Naive thymus-derived CD4-positive, alpha-beta T cell (primary cell): ENCODE data around the gene EGFR. TPM values are rescaled to one million over a fixed set of nuclear protein-coding genes. Genes with fewer than 3 reads are reported as not detected.

Experiments used
- ATAC-seq: fragments of 150-1000 bp; cut with Tn5 transposase; 2 replicates; pipeline ENCODE4 v1.10.0; 2021; ENCODE audit warnings: mild to moderate bottlenecking, moderate library complexity
- CTCF ChIA-PET: fragments of 350-600 bp; sonication (Branson Sonifier 250); formaldehyde crosslinking; loops from one replicate; lab custom pipeline; 2021; ENCODE audit warnings: antibody characterized with exemption; lab: Charles Lee
- POLR2A ChIA-PET: fragments of 350-600 bp; sonication (Branson Sonifier 250); formaldehyde crosslinking; loops from one replicate; lab custom pipeline; 2021; ENCODE audit warnings: antibody characterized with exemption, inconsistent platforms; lab: Charles Lee
- DNase-seq, 9 donors: peaks; one replicate each; pipeline versions ENCODE4 v3.0.0 to v3.0.0-alpha.2; 2020 to 2022; ENCODE audit warnings: mixed read lengths in 1 of 9
- H3K27ac ChIP-seq: one replicate; pipeline ENCODE4 v1.7.0; 2013; ENCODE audit warnings: mild to moderate bottlenecking, low read depth, low read length, moderate library complexity
- H3K27me3 ChIP-seq, 2 donors: one replicate each; pipeline ENCODE4 v1.7.0; 2013; ENCODE audit warnings: low read length in 2 of 2, mild to moderate bottlenecking in 2 of 2, moderate library complexity in 2 of 2; ENCODE audit not compliant: control insufficient read depth in 2 of 2, insufficient read depth in 2 of 2
- H3K36me3 ChIP-seq, 3 experiments: 1 replicate in 2 of 3; 2 replicates in 1 of 3; pipeline ENCODE4 v1.7.0; 2013; ENCODE audit warnings: low read length in 3 of 3, mild to moderate bottlenecking in 3 of 3, moderate library complexity in 1 of 3; ENCODE audit not compliant: insufficient read depth in 3 of 3, control insufficient read depth in 2 of 3
- H3K4me1 ChIP-seq, 2 donors: one replicate each; pipeline ENCODE4 v1.7.0; 2013; ENCODE audit warnings: low read length in 2 of 2, mild to moderate bottlenecking in 2 of 2, moderate library complexity in 1 of 2; ENCODE audit not compliant: control insufficient read depth in 2 of 2, insufficient read depth in 2 of 2
- H3K4me3 ChIP-seq: 2 replicates; pipeline ENCODE4 v1.7.0; 2013; ENCODE audit warnings: mild to moderate bottlenecking, low read length
- H3K9me3 ChIP-seq, 3 experiments: 1 replicate in 2 of 3; 2 replicates in 1 of 3; pipeline ENCODE4 v1.7.0; 2013; ENCODE audit warnings: low read length in 3 of 3; ENCODE audit not compliant: control insufficient read depth in 2 of 3
- H3K27ac Mint-ChIP-seq, 9 donors: one replicate each; pipeline ENCODE4 v1.8.0; 2020 to 2022; ENCODE audit warnings: mixed read lengths in 9 of 9, mild to moderate bottlenecking in 8 of 9, moderate library complexity in 5 of 9, inconsistent platforms in 2 of 9
- H3K27me3 Mint-ChIP-seq, 5 donors: one replicate each; pipeline ENCODE4 v1.8.0; 2021 to 2022; ENCODE audit warnings: mixed read lengths in 5 of 5, mild to moderate bottlenecking in 1 of 5
- H3K36me3 Mint-ChIP-seq, 5 donors: one replicate each; pipeline ENCODE4 v1.8.0; 2020 to 2022; ENCODE audit warnings: mixed read lengths in 5 of 5, mild to moderate bottlenecking in 3 of 5, inconsistent platforms in 1 of 5
- H3K4me1 Mint-ChIP-seq, 7 donors: one replicate each; pipeline ENCODE4 v1.8.0; 2020 to 2022; ENCODE audit warnings: mixed read lengths in 7 of 7, mild to moderate bottlenecking in 3 of 7, inconsistent platforms in 1 of 7
- H3K4me3 Mint-ChIP-seq, 10 donors: one replicate each; pipeline ENCODE4 v1.8.0; 2020 to 2022; ENCODE audit warnings: mild to moderate bottlenecking in 10 of 10, mixed read lengths in 10 of 10, moderate library complexity in 6 of 10, inconsistent platforms in 2 of 10
- H3K9me3 Mint-ChIP-seq, 11 donors: one replicate each; pipeline ENCODE4 v1.8.0; 2020 to 2022; ENCODE audit warnings: mixed read lengths in 11 of 11, mild to moderate bottlenecking in 4 of 11, inconsistent platforms in 1 of 11, moderate library complexity in 1 of 11
- intact Hi-C, 2 donors: fragments of 100-400 bp; cut with micrococcal nuclease; formaldehyde crosslinking; loops; one replicate each; pipeline ENCODE4 v1.15.1; 2023
- polyA plus RNA-seq, 2 donors: library from polyadenylated mRNA; unstranded; fragments of 300-500 nt; fragmentation: Illumina TruSeq; gene quantifications; one replicate each; pipeline ENCODE4 v1.2.3, GENCODE V29; 2021
- total RNA-seq, 6 experiments: library from RNA in 5 of 6; stranded (reverse) in 5 of 6; gene quantifications; 1 replicate in 5 of 6; 2 replicates in 1 of 6; pipeline ENCODE4 v1.2.3 and lab custom pipeline; 2021 to 2026

The EGFR gene
- total and polyA plus RNA-seq, 7 experiments from 2014 or later, result 0.16 TPM; not detected in 6

- no peaks in the 10 kb centered on the region for H3K27me3 ChIP-seq
- no peaks in the 10 kb centered on the region for H3K36me3 ChIP-seq
- no peaks in the 10 kb centered on the region for H3K4me1 ChIP-seq
- Mint-ChIP-seq H3K27ac (no peak overlapping the region), H3K27me3 (peaks cover 0 to 11% (median 0%) of the 10 kb centered on the region in 5 donors), H3K9me3 (peaks cover 0 to 6% (median 2%) of the 10 kb centered on the region in 11 donors), H3K36me3 (peaks cover 0 to 3% (median 0%) of the 10 kb centered on the region in 5 donors), H3K4me3 (no peak overlapping the region), H3K4me1 (peaks cover 10 to 20% (median 17%) of the 10 kb centered on the region in 7 donors)
- H3K9me3 ChIP-seq, result no peaks in the 10 kb centered on the region
- ChIA-PET POLR2A (no interaction called here), CTCF (no interaction called here)
- no peak for DNase-seq
- intact Hi-C loops, result no loop called here
- H3K4me3 ChIP-seq, result no peak overlapping the region
- no peak for ATAC-seq
- H3K27ac ChIP-seq, result no peak overlapping the region
These were observed 25.8 kb upstream of the EGFR start for GRCh38 chr7:54992871-54993475.

- H3K27ac ChIP-seq, result no peak overlapping the region
- no peaks in the 10 kb centered on the region for H3K9me3 ChIP-seq
- CTCF ChIA-PET, result no interaction called here
- no peaks in the 10 kb centered on the region for H3K27me3 ChIP-seq
- Mint-ChIP-seq H3K36me3 (peaks cover 0 to 3% (median 0%) of the 10 kb centered on the region in 5 donors), H3K27ac (peak overlapping the region in 2 of 9 donors; percentile 50 to 52), H3K4me1 (peaks cover 10 to 20% (median 17%) of the 10 kb centered on the region in 7 donors), H3K4me3 (no peak overlapping the region), H3K27me3 (peaks cover 0 to 4% (median 0%) of the 10 kb centered on the region in 5 donors), H3K9me3 (peaks cover 0 to 6% (median 2%) of the 10 kb centered on the region in 11 donors)
- POLR2A ChIA-PET, result no interaction called here
- DNase-seq (no peak), ATAC-seq (no peak)
- H3K4me3 ChIP-seq, result no peak overlapping the region
- no peaks in the 10 kb centered on the region for H3K4me1 ChIP-seq
- H3K36me3 ChIP-seq, result no peaks in the 10 kb centered on the region
- intact Hi-C loops, result no loop called here
These were observed 23.7 kb upstream of the EGFR start for GRCh38 chr7:54995166-54995565.

- Mint-ChIP-seq H3K27ac (peak overlapping the region in 5 of 9 donors; percentile 3 to 52 (median 8)), H3K9me3 (peaks cover 0 to 6% (median 3%) of the 10 kb centered on the region in 11 donors), H3K4me3 (peak overlapping the region in 9 of 10 donors; percentile 1 to 53 (median 35)), H3K27me3 (peaks cover 0 to 3% (median 0%) of the 10 kb centered on the region in 5 donors), H3K36me3 (peaks cover 0 to 3% (median 0%) of the 10 kb centered on the region in 5 donors), H3K4me1 (peaks cover 12 to 20% (median 17%) of the 10 kb centered on the region in 7 donors)
- no peaks in the 10 kb centered on the region for H3K4me1 ChIP-seq
- H3K9me3 ChIP-seq, result no peaks in the 10 kb centered on the region
- POLR2A ChIA-PET, result no interaction called here
- CTCF ChIA-PET, result no interaction called here
- H3K36me3 ChIP-seq, result no peaks in the 10 kb centered on the region
- H3K4me3 ChIP-seq, result no peak overlapping the region
- ATAC-seq (peak; percentile 49), DNase-seq (peak in 1 of 9 donors; percentile 43)
- no peaks in the 10 kb centered on the region for H3K27me3 ChIP-seq
- intact Hi-C loops, result loop anchor here in 1 of 2 donors (1.0 kb wide), 1 partner anchor 236 kb away; the partner anchor contains the start of gene SEC61G
- H3K27ac ChIP-seq, result no peak overlapping the region
These were observed 23.0 kb upstream of the EGFR start for GRCh38 chr7:54995610-54996363.

- Histone ChIP-seq H3K9me3 (no peaks in the 10 kb centered on the region), H3K27me3 (no peaks in the 10 kb centered on the region), H3K36me3 (no peaks in the 10 kb centered on the region), H3K4me1 (no peaks in the 10 kb centered on the region), H3K4me3 (no peak overlapping the region), H3K27ac (no peak overlapping the region)
- Mint-ChIP-seq H3K9me3 (peaks cover 0 to 5% (median 2%) of the 10 kb centered on the region in 11 donors), H3K4me3 (peak overlapping the region in 5 of 10 donors; percentile 2 to 51 (median 35)), H3K4me1 (peaks cover 12 to 20% (median 17%) of the 10 kb centered on the region in 7 donors), H3K36me3 (peaks cover 0 to 2% (median 0%) of the 10 kb centered on the region in 5 donors), H3K27me3 (peaks cover 0 to 3% (median 0%) of the 10 kb centered on the region in 5 donors), H3K27ac (peak overlapping the region in 1 of 9 donors; percentile 4)
- intact Hi-C loops, result loop anchor here in 1 of 2 donors (1.0 kb wide), 1 partner anchor 237 kb away; the partner anchor contains the start of gene SEC61G
- no peak for ATAC-seq
- CTCF ChIA-PET, result no interaction called here
- no peak for DNase-seq
- POLR2A ChIA-PET, result no interaction called here
These were observed 22.4 kb upstream of the EGFR start for GRCh38 chr7:54996391-54996790.

- no peaks in the 10 kb centered on the region for H3K36me3 ChIP-seq
- no peak for ATAC-seq
- no peaks in the 10 kb centered on the region for H3K9me3 ChIP-seq
- Mint-ChIP-seq H3K27ac (no peak overlapping the region), H3K9me3 (peaks cover 0 to 6% (median 0%) of the 10 kb centered on the region in 11 donors), H3K4me3 (no peak overlapping the region), H3K27me3 (peaks cover 4 to 22% (median 11%) of the 10 kb centered on the region in 5 donors), H3K4me1 (peaks cover 0 to 2% (median 0%) of the 10 kb centered on the region in 7 donors), H3K36me3 (no peaks in the 10 kb centered on the region)
- H3K27ac ChIP-seq, result no peak overlapping the region
- no peaks in the 10 kb centered on the region for H3K4me1 ChIP-seq
- CTCF ChIA-PET, result no interaction called here
- no peaks in the 10 kb centered on the region for H3K27me3 ChIP-seq
- POLR2A ChIA-PET, result no interaction called here
- intact Hi-C loops, result no loop called here
- H3K4me3 ChIP-seq, result no peak overlapping the region
- no peak for DNase-seq
These were observed 14.2 kb upstream of the EGFR start for GRCh38 chr7:55004579-55004978.

GRCh38 chr7:55005241-55005851, 13.5 kb upstream of the EGFR start:
- H3K4me1 ChIP-seq, result no peaks in the 10 kb centered on the region
- peaks cover 0 to 2% (median 0%) of the 10 kb centered on the region in 7 donors for H3K4me1 Mint-ChIP-seq
- no peak overlapping the region for H3K4me3 ChIP-seq
- H3K9me3 ChIP-seq, result no peaks in the 10 kb centered on the region
- no peak overlapping the region for H3K4me3 Mint-ChIP-seq
- H3K9me3 Mint-ChIP-seq, result peaks cover 0 to 6% (median 0%) of the 10 kb centered on the region in 11 donors
- no peaks in the 10 kb centered on the region for H3K27me3 ChIP-seq
- H3K36me3 Mint-ChIP-seq, result no peaks in the 10 kb centered on the region
- ChIA-PET POLR2A (no interaction called here), CTCF (no interaction called here)
- no peak for DNase-seq
- intact Hi-C loops, result no loop called here
- no peaks in the 10 kb centered on the region for H3K36me3 ChIP-seq
- ATAC-seq, result no peak
- no peak overlapping the region for H3K27ac ChIP-seq
- H3K27ac Mint-ChIP-seq, result no peak overlapping the region
- H3K27me3 Mint-ChIP-seq, result peaks cover 4 to 22% (median 11%) of the 10 kb centered on the region in 5 donors
